DMS 273 treated with DMSO at 0.1 percent for 48 hours (cell line): ENCODE results near the gene NXPH2.

Experiments
- DNase-seq: peaks from one replicate; lab custom pipeline; 2025; lab: John Stamatoyannopoulos, UW

The NXPH2 gene

GRCh38 chr2:138637061-138637460, 143.1 kb downstream of the NXPH2 start:
- no peak for DNase-seq

GRCh38 chr2:138633049-138633448, 147.1 kb downstream of the NXPH2 start:
- no peak for DNase-seq

GRCh38 chr2:138632066-138632620, 148.0 kb downstream of the NXPH2 start:
- DNase-seq = no peak

- no peak for DNase-seq
Observed at GRCh38 chr2:138630164-138630563, 150.0 kb downstream of the NXPH2 start.

GRCh38 chr2:138626148-138626547, 154.0 kb downstream of the NXPH2 start:
- DNase-seq = no peak

- no peak for DNase-seq
Observed at GRCh38 chr2:138622613-138623012, 157.6 kb downstream of the NXPH2 start.

- DNase-seq = no peak
Observed at GRCh38 chr2:138621139-138621538, 159.1 kb downstream of the NXPH2 start.

- DNase-seq = no peak
Observed at GRCh38 chr2:138620431-138620830, 159.8 kb downstream of the NXPH2 start.
